GM21381 (cell line): ENCODE data around the gene SH2B2.

ENCODE experiments used
- ATAC-seq: cut with Tn5 transposase; IDR thresholded peaks from one replicate; pipeline ENCODE4 v1.9.1; 2021; ENCODE audit warnings: mild to moderate bottlenecking, moderate library complexity; ENCODE audit not compliant: unreplicated experiment

Gene SH2B2

GRCh38 chr7:102286237-102287110 is at the start of gene SH2B2:
Gene SH2B2 (plus strand): TSS chr7:102286868. CDS start chr7:102300551, 13,683 bp downstream.
- ATAC-seq: peak; percentile 29

GRCh38 chr7:102239206-102239820 is 47.4 kb upstream of the SH2B2 start:
- ATAC-seq: no peak

GRCh38 chr7:102241431-102241830 is 45.2 kb upstream of the SH2B2 start:
- ATAC-seq: no peak

- ATAC-seq: no peak
Observed at GRCh38 chr7:102244601-102245000, 42.1 kb upstream of the SH2B2 start.

GRCh38 chr7:102248081-102248455 is 38.6 kb upstream of the SH2B2 start:
- no peak for ATAC-seq

DNA sequence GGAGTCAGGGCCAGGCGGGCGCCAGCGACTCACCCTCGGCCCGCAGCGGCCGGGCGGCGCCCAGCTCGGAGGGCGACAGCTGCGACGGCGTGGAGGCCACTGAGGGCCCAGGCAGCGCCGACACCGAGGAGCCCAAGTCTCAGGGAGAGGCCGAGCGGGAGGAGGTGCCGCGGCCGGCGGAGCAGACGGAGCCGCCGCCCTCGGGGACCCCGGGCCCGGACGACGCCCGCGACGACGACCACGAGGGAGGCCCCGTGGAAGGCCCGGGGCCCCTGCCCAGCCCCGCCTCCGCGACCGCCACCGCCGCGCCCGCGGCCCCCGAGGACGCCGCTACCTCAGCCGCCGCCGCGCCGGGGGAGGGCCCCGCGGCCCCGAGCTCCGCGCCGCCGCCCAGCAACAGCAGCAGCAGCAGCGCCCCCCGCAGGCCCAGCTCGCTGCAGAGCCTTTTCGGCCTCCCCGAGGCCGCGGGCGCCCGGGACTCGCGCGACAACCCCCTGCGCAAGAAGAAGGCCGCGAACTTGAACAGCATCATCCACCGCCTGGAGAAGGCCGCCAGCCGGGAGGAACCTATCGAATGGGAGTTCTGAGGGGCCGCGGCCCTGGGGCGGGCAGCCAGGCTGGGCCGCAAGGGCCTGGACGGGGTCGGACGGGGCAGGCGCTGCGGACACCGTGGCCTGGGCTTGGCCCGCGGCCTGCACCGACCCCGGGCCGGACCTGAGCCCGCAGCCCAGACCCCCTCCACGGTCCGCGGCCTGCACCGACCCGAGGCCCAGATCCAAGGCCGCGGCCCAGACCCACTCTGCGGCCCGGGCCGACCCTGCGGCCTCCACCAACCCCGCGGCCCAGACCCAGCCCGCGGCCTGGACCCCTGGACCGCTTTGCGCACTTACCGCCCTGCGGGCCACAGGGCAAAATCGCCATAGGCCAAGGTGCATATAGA is 37.9 kb upstream of the SH2B2 start:
- ATAC-seq: no peak

GRCh38 chr7:102251531-102252365 is 34.9 kb upstream of the SH2B2 start:
- no peak for ATAC-seq

DNA sequence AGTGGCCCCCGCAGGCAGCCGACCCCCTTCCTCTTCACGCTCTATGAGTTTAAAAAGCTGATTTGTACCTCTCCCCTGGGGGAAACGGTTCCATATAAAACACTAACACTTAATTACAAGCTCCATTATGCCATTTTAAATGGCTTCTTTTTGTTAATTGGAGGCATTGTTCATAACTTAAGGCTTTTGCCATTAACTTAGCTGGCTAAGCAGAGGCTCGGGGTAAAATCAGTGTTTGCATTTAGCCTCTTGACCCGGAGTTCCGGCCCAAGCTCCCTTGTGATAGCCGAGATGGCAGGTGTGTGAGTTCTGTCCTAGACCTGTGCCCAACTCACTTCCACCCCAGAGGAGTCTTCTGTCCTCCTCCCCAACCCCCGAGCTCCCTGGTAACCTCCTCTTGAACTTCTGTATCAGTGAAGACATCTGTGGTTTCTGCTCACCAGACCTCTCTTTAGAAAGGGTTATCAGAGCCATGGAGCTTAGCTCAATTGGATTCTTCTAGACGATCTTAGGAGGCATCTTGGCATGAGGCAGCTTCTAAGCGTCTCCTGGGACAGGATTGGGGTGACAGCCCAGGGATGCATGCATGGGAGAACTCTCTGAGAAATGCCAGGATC is 34.2 kb upstream of the SH2B2 start:
- ATAC-seq: no peak

GRCh38 chr7:102253066-102253972 is 33.3 kb upstream of the SH2B2 start:
- ATAC-seq: no peak

GRCh38 chr7:102253973-102254370 is 32.7 kb upstream of the SH2B2 start:
- no peak for ATAC-seq

DNA sequence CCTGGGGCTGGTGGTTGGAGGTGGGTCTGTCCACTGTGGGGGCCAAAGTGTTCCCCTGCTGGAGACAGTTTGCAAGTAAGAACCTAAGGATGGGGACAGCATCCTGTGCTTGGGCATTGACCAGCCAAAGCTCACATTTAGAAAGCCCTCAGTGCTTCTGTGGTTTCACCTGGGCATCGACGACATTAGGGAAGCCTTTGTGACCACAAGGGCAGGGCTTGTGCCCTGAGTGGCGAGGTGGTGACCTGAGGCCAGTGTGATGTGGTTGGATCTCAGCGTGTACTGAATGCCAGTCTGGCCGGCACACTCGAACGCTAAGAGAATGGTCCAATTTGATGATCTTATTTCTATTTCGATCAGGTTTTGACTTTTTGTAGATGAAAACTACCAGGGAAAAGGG is 32.1 kb upstream of the SH2B2 start:
- no peak for ATAC-seq

- ATAC-seq: no peak
Observed at GRCh38 chr7:102255501-102255900, 31.2 kb upstream of the SH2B2 start.

DNA sequence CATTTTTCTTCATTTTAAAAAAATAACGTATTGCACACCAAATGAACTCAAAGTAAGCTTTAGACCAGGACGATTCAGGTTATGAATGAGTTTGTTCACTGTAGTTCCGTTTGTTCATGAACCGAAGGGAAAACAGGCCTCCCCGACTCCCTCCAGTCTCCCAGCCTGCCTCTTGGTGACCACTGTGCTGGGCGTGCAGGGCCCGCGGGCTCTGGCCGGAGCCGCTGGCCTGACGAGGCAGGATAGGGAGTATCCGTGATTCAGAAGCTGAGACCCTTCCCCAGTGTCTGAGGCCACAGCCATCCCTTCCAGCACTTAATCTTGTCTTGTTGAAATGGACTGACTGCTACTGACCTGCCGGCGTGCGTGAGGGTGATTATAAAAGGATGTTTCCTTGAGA is 30.8 kb upstream of the SH2B2 start:
- no peak for ATAC-seq

GRCh38 chr7:102258073-102258748 is 28.5 kb upstream of the SH2B2 start:
- ATAC-seq: no peak

GRCh38 chr7:102258749-102259107 is 27.9 kb upstream of the SH2B2 start:
- ATAC-seq: no peak

- no peak for ATAC-seq
Observed at GRCh38 chr7:102260856-102261255, 25.8 kb upstream of the SH2B2 start.

DNA sequence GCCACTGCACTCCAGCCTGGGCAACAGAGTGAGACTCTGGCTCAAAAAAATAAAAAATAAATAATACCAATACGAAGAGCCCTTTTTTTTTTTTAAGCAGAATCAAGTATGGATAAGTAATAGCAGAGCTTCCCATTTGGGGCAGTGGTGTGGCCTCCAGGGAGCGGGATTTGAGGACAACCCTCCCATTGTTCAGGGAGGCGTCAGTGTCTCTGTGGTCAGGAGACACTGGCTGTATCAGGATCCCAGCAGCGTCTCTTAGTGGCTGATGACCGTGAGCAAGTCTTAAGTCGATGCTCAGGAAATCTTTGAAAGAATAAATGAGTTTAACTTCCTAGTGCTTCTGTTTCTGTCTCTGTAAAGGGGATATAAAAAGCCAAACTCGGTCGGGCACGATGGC is 25.2 kb upstream of the SH2B2 start:
- ATAC-seq: no peak

DNA sequence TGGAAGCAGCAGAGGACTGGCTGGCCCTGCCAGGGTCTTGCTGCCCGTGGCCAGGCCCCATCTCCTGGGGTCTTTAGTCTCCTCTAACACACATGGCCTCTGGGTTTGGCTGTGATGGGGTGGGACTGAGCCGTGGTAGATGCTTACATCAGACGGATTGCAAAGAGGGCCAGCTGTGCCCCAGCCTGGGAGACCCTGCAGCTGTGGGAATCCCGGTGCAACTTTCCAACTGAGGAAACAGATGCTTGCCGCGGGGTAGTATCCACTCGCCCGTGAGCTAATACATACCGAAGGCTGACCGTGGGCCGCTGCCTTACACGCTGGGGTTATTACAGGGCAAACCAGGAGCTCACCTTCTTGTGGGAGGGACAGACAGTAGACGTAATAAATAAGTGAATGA is 24.1 kb upstream of the SH2B2 start:
- ATAC-seq: no peak
